GDM1 (cell line): ENCODE results near the gene SYT2.
"Not testable (repeated sequence)": the region's sequence is repeated elsewhere in the genome, so short reads cannot be mapped to it uniquely, and the experiment has no call there.

Source experiments
- DNase-seq: peaks from one replicate; lab custom pipeline; 2025; lab: John Stamatoyannopoulos, UW

SYT2 gene

DNA sequence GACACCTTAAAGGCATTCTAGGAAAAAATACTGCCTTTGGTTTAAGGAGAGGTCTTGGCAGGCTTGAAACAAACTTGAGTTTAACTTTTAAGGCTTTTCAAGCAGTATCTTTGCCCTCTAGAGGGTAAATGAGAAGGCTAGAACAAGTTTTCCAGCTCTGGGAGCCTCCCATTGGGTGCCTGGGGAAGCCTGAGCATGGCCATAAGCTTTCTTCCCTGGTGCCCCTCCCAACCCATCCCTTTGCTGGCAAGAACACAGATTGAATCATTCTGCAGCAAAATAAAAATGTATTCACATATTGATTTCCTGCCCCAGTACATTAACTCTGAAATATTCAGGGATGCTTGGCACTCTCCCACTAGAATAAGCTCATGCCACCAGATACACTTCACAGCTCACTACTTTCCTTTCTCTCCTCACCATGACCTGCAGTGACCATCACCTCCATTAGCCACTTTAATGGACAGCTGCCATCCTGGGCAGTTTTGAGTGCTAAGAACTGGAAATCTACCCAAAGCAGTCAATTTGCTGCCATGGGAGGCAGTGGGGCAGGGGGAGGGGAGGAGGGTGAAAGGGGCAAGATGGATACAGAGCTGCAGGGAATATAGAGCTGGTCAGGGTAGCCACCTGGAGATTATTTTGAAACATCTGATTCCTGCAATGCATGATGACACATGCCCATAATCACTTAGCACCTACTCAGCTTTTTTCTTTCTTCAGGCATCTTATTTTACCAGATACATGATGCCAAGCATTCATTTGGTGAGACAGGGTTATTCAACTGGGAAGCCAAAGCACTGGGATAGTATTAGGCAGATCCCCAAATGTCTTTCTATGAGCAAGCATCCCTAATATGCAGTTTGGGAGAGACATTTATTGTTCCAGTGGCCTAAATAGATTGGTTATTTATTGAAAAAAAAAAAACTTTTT, 140.6 kb downstream of the SYT2 start:
- DNase-seq, result no peak

DNA sequence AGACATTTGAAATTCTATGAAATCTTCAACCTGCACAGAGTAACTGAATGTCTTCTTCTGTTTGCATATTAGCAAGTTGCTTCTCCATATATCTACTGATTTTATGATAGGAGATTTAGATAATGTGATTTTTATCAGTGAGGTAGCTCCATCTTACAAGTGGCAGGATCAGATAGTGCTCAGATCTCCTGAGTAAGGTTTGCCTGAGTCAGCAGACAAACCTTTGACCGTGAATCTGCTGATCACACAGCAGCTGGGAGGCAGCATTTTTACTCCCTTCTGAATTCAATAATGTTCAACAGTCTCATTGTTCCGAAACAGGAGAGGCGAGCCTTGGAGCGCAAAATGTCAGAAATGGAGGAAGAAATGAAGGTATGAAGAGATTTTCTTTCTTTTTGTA, 141.4 kb downstream of the SYT2 start:
- no peak for DNase-seq

DNA sequence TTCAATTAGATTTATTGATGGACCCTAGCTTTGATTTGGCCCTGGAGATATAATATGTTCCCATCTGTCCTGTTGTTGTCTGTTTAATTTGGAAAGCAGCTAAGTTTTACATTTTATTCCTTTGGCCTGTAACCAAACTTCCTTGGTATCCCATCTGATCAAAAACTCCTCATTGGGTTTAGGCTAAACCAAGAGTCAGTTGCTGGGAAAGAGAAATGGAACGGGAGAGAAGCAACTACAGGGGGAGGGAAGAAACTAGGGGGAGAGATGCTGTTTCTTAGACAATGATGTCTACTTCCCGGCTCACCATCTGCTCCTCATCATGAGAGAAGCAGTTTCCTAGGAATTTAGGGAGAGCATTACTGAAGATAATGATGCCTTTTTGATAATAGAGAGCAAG, 141.8 kb downstream of the SYT2 start:
- no peak for DNase-seq

DNA sequence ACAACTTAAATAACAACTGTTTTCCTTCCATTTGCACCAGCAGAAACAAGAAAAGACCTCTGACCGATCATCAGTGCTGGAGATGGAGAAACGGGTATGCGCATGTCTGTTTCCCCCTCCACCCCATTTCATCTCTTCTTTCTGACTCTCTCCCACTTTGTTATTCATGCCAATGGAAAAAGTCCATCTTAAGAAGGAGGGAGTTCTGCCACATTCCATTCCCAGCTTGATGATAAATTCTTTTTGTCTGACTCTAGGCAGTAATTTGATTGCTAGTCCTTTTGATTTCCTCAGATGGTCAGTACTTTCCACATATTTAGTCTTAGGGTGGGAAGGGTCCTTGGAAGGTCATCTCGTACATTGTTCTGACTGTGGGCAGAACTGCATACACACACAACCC, 142.5 kb downstream of the SYT2 start:
- no peak for DNase-seq

DNA sequence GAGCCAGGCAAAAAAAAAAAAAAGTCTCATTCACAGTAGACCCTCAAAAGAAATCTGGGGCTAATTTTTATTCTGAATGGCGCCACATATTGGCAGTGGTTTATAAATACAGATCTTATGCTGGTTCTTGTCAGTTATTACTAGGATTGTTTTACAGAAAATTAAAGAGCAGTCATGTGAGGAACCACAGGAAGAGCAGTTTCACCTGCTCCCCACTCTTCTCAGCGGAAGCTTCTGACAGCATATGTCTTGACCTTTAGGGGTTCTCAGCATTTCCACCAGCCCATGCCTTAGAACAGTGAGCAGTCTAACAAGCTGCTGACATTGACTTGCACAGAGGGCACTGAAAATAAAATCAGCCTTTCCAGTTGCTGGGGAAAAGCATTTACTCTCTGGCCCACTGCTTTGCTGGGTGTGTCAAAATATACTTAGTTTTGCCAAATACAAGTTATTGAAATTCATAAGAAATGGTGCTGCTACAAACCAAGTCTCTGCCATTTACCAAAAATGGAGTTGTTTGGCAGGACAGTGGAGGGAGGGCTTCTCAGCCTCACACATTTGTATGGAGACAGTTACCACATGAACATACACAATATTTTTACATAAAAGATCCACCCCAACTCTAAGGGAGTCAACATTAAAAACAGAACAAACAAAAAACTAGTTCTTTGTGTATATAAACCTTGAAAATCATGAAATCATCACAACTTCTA, 144.2 kb downstream of the SYT2 start:
- no peak for DNase-seq

DNA sequence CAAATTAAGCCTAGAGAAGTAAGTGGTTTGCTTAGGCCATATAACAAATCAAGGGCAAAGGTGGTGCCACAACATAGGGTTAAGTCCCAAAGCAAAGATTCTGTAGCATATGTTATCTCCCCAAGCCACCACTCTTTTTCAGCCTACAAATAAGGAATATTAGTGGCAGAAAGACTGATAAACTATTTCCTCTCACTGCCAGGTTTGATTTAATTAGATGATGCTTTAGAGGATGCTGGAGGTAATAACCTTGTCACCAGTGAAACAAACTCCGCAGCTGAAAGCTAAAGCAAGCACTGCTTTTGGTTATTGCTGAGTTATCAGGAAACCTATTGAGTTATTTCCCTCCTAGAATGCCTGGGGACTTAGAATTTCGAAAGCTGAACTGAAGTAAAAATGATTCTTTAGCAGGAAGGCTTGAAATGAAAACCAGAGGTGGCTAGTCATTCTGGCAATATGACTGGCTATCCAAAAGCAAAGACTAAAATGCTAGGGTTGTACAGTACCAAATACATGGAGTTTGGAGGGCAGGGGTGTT, 145.2 kb downstream of the SYT2 start:
- DNase-seq, result no peak

DNA sequence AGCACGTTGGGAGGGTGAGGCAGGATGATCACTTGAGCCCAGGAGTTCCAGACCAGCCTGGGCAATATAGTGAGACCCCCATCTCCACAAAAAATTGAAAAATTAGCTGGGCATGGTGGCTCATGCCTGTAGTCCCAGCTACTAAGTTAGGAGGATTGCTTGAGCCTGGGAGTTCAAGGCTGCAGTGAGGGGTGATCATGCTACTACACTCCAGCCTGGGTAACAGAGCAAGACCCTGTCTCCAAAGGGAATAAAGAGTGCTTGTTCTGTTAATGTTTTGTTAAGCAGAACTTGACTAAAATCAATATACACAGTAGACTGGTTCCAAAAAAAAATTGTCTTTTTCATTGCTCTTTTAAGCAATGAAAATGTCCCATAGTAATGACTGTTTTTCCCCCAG, 146.4 kb downstream of the SYT2 start:
- DNase-seq, result no peak

DNA sequence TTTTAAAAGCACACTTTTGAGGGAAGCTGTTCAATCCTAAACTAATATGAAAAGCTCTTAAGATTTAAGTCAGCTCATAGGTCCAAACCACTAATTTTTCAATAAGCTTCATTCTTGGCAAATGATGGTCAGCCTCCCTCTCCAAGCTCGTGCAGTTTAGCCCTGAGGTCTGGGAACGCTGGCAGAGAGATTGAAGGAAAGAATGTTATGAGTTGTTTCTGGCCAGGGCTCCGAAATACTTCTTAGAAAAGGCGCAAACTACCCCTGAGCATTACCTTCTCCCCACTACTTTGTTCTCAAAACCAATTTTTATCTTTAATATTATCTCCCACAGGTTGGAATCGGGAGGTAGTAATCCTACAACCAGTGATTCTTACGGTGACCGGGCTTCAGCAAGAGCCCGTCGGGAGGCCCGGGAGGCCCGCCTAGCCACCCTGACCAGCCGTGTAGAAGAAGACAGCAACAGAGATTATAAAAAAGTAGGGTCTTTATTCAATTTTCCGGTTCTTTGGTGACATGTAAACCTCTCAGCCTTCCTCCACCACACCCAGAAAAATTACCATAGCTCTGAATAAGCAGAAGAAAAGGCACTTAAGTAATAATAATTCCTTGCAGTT, 147.7 kb downstream of the SYT2 start:
- DNase-seq, result no peak

DNA sequence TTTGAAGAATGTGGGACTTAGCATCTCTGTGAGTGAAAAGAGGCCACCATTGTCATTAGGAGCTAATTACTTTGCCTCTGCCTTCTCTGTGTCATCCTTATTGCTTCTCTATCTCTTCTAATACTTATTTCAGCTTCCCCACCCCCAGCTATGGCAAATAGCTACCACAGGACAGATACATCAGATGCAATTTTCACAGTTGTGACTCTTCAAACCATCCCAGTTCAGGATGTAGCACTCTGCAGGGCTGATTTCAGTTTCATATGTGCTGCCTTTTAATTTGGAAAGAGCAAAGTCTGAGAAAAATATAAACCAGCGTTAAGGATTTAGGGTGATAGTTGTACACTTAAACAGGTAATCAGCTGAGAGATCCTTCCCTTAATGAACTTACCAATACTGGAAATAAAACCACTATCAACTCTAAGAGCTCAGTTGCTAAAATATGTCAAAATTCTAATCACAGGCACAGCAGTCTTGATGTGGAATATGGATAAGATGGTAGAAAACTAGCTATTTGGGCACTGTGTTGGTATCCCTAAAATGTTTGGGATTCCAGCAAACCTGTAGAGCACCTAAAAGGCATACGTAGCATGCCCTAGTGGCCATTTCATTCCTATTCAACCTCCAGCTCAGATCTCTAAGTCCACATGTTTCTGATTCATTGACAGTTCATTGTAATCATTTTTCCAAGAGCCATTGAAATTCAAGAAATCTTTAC, 148.4 kb downstream of the SYT2 start:
- DNase-seq, result no peak

DNA sequence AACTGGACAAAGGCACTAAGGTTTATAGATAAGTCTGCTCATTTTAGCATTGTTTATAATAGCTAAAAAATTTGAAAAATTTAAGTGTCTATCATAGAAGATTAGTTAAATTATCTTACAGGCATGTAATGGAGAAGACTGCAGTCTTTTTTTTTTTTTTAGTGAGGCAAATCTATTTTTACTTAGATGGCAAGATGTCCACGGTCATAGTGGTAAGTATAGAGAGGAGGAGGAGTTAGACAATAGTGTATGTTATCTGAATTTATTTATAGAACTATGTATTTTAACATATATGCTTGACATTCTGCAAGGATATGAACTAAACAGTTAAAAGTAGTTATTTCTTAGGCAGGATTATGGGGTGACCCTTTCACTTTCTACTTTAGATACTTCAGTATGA, 149.0 kb downstream of the SYT2 start:
- no peak for DNase-seq

DNA sequence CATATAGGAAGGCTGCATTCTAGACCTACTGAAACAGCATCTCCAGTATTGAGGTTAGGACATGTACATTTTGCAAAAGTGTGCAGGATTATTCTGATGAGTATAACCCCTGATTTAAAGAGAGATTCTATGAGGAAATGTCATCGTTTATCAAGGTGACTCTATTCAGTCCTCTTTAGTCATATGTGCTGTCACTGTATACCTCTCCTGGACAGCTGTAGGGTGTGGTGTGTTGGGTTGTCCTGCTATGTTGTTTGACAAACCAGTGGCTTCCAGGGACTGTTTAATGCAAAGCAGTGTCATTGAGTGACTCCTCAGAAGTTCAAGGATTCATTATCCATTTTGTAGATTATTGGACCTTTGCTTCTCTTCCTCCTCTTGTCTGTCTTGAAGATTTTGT, 152.6 kb downstream of the SYT2 start:
- not testable (repeated sequence) for DNase-seq

DNA sequence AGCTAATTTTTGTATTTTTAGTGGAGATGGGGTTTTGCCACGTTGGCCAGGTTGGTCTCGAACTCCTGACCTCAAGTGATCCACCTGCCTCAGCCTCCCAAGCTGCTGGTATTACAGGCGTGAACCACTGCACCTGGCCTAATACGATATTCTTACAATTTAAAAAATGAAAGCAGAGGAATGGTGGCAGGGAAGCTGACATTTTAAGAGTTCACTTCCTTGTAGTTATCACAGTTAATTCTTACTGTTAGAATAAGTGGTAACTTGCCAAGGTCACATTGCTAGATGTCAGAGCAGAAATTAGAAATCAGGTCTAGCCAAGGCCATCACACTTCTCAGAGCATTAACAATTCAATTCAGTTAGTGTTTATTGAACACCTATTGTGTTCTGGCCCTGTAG, 154.2 kb downstream of the SYT2 start:
- DNase-seq, result not testable (repeated sequence)

DNA sequence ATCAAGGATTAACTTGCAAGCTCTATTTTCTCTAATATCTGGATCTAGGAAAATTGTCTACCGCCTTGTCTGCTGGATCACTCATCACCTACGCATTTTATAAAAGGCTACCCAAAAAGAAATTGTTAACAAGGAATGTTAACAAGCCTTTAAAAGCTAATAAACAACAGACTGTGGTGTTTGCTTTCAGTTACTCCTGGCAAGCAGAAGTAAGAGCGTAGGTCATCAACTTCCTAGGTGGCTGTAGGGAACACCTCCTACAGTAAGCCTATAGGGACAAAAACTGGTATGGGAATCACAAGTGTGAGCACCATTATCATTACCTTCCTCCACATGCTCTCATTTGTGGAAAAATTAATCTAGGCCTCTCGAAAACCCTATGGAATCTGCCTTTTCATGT, 155.6 kb downstream of the SYT2 start:
- DNase-seq, result not testable (repeated sequence)

DNA sequence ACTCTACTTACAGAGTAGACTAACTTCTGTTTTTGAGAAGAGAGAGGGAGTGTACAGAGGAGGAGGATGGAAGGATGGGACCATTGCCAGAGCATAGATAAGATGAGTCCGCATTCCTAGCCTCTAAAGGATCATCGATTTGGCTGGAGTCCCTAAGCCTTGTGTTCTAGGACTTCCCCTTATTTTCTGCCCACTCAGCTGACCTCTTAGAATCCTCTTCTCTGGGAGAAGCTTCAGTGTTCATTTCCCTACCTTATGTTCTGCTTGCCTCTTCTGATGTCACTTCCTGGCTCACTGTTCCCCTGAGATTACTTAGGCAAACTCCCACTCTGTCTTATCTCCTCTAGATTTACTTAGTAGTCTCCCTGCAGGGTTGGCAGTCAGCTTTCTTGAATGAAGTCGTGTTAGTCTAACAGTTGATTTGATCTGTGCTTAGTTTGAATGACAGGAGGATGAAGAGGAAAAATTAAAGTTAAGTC, 156.7 kb downstream of the SYT2 start:
- no peak for DNase-seq

DNA sequence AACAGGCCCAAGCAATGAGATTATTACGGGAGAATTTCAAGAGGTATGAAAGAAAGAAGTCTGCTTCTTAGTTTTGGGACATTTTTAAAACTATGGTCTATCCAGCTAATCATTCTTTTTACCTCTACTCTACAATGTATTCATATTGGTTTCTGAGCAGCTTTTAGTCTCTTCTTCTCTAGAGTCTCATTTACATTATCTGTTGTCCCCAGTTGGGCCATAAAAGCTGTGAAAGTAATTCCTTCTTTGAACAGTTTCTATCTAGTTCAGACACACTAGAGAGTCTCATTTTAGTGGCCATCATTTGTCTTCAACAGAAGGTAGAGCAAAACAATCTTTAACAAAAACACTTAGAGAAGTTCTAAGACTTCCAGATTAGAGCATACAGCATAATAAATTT, 157.2 kb downstream of the SYT2 start:
- not testable (repeated sequence) for DNase-seq

DNA sequence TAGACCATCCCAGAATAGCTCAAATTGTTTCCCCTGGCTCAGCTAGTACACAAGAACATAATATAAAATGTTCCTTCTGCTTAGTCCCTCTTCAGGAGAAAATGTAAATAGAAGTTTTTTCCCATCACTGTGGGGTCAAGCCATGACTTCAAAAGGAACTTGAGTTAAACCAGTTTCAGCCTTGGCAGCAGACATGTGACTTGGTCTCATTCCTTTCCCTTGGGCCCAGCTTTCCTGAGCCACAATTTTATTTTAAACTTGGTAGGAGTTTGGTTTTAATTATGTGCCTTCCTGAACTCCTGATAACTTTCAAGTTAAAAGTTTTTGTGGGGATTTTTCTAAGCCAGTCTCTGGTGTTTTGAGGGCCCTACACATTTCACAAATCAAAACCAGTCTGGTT, 157.6 kb downstream of the SYT2 start:
- not testable (repeated sequence) for DNase-seq

DNA sequence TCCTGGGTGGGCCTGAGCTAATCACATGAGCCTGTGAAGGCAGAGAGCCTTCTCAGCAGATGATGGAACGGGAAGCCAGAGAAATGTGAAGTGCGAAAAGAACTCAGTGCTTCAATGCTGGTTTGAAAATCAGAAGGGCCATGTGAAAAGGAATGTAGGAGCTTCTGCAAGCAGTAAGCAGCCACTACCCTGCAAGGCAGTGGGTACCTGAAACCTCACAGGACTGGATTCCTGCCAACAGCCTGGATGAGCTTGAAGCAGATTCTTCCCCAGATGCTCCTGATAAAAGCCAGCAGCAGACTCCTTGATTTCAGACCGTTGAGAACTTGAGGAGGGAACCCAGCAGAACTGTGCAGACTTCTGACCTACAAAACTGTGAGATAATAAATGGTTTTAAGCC, 158.6 kb downstream of the SYT2 start:
- DNase-seq, result no peak

DNA sequence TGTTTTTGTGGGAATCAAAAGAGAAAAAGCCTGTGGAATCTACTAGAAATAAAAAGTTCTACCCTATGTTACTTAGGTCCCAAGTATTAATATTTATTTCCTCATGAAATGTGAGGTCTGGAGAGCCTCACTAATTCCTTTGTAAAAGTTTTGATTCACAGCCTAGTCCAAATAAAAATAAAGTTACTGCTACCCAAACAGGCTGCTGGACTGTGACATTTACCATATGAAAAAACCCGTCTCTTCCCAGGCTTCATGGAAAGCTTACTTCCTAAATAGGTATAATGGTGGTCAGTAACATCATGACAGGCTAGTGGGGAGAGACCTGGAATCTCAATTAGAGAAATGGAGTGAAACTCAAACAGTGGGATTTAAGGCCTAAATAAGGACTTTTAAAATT, 160.2 kb downstream of the SYT2 start:
- not testable (repeated sequence) for DNase-seq

DNA sequence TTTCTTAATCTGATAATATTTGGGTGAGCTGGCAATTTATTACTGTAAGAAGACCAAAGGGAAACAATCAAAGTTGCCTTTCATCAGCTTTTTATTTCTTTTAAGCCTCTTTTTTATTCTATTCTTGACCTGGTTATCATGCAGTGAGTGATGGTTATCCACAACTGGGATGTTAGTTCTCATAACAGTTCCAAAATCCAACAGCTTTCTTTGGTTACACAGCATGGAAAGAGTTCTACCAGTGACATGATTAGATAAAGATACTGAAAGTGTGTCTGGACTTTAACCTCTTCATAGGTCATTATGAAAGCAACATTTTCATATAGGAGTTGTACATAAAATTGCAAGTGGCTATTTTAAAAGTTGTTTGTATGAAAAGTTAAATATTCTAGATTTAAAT, 163.0 kb downstream of the SYT2 start:
- DNase-seq, result no peak

DNA sequence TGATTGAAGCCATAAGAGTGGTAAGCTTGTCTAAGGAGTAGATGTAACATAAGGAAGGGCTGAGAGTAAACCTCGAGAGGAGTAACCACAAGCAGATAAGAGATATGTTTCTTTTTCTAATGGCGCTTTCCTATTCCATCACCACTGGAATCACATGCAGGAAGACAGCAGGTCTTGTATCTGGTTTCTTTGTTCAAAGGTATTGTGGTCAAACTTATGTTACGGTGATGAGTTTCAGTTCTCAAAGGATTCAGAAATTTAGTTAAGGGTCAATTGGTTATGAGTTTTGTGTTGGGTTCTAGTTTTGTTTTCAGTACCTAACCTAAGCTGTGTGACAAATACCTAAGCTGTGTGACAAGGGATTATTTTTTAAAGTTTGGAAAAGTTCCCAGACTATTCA, 163.5 kb downstream of the SYT2 start:
- DNase-seq, result not testable (repeated sequence)

DNA sequence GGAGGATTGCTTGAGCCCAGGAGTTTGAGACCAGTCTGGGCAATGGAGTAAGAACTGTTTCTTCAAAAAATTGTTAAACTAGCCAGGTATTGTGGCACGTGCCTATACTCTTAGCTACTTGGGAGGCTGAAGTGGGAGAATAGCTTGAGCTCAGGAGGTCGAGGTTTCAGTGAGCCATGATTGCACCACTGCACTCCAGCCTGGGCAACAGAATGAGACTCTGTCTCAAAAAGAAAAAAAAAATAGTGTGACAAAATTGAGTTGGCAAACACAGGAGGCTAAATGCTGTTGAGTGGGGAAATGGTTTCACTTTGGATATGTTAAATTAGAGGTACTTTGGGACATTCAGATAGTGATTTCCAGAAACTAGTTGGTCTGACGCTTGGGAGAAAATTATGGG, 163.9 kb downstream of the SYT2 start:
- not testable (repeated sequence) for DNase-seq
